Endothelial cell (in vitro differentiated cells): ENCODE measurements around the gene IBSP. TPM values are rescaled to one million over a fixed set of nuclear protein-coding genes. Genes with fewer than 3 reads are reported as not detected.

Experiments
- DNase-seq: peaks from one replicate; pipeline ENCODE4 v3.0.0; 2021; ENCODE audit warnings: low spot score
- H3K27ac Mint-ChIP-seq: one replicate; pipeline ENCODE4 v1.8.0; 2021; ENCODE audit warnings: mixed read lengths, inconsistent platforms; ENCODE audit not compliant: unreplicated experiment
- H3K27me3 Mint-ChIP-seq: one replicate; pipeline ENCODE4 v1.8.0; 2021; ENCODE audit warnings: mild to moderate bottlenecking, moderate library complexity, mixed read lengths, inconsistent platforms; ENCODE audit not compliant: unreplicated experiment
- H3K36me3 Mint-ChIP-seq: one replicate; pipeline ENCODE4 v1.8.0; 2021; ENCODE audit warnings: mild to moderate bottlenecking, low read depth, mixed read lengths, inconsistent platforms; ENCODE audit not compliant: unreplicated experiment
- H3K4me1 Mint-ChIP-seq: one replicate; pipeline ENCODE4 v1.8.0; 2021; ENCODE audit warnings: mild to moderate bottlenecking, mixed read lengths, inconsistent platforms; ENCODE audit not compliant: unreplicated experiment
- H3K4me3 Mint-ChIP-seq: one replicate; pipeline ENCODE4 v1.8.0; 2021; ENCODE audit warnings: mild to moderate bottlenecking, mixed read lengths, inconsistent platforms; ENCODE audit not compliant: unreplicated experiment
- H3K9me3 Mint-ChIP-seq: one replicate; pipeline ENCODE4 v1.8.0; 2021; ENCODE audit warnings: mixed read lengths, inconsistent platforms; ENCODE audit not compliant: unreplicated experiment
- CTCF ChIP-seq: fragments of 200-600 bp; sonication (generic); IDR thresholded peaks from one replicate; pipeline ENCODE4 v1.5.0; 2021; ENCODE audit warnings: antibody characterized with exemption; ENCODE audit not compliant: unreplicated experiment
- total RNA-seq: library from RNA; stranded (reverse); fragmentation: NEBNext Ultra II Directional; extraction: Animal tissue kit (Norgen Biotek cat#: 25700); gene quantifications from one replicate; pipeline ENCODE4 v1.2.1, GENCODE V29; 2021; ENCODE audit not compliant: unreplicated experiment

The IBSP gene
- total RNA-seq, 1 donor from 2014 or later, result not detected

GRCh38 chr4:87805971-87806370 is 6.6 kb downstream of the IBSP start:
- Mint-ChIP-seq H3K4me1 (no peaks in the 10 kb centered on the region), H3K4me3 (no peak overlapping the region), H3K27me3 (peaks cover 2% of the 10 kb centered on the region), H3K36me3 (no peaks in the 10 kb centered on the region), H3K9me3 (no peaks in the 10 kb centered on the region), H3K27ac (no peak overlapping the region)
- no peak for DNase-seq
- no peak for TF ChIP-seq CTCF

GRCh38 chr4:87806520-87806919 is 7.2 kb downstream of the IBSP start:
- Mint-ChIP-seq H3K36me3 (no peaks in the 10 kb centered on the region), H3K9me3 (no peaks in the 10 kb centered on the region), H3K4me1 (no peaks in the 10 kb centered on the region), H3K27ac (no peak overlapping the region), H3K27me3 (no peaks in the 10 kb centered on the region), H3K4me3 (no peak overlapping the region)
- no peak for DNase-seq
- TF ChIP-seq CTCF, result no peak

- H3K27me3 Mint-ChIP-seq, result no peaks in the 10 kb centered on the region
- no peak for DNase-seq
- H3K4me1 Mint-ChIP-seq, result no peaks in the 10 kb centered on the region
- TF ChIP-seq CTCF, result no peak
- no peak overlapping the region for H3K4me3 Mint-ChIP-seq
- no peaks in the 10 kb centered on the region for H3K9me3 Mint-ChIP-seq
- no peaks in the 10 kb centered on the region for H3K36me3 Mint-ChIP-seq
- no peak overlapping the region for H3K27ac Mint-ChIP-seq
Observed at GRCh38 chr4:87807402-87807801, 8.0 kb downstream of the IBSP start.

GRCh38 chr4:87811977-87812376 is 12.6 kb downstream of the IBSP start:
- Mint-ChIP-seq H3K36me3 (no peaks in the 10 kb centered on the region), H3K4me3 (no peak overlapping the region), H3K27ac (no peak overlapping the region), H3K27me3 (no peaks in the 10 kb centered on the region), H3K4me1 (no peaks in the 10 kb centered on the region), H3K9me3 (no peaks in the 10 kb centered on the region)
- no peak for DNase-seq
- TF ChIP-seq CTCF, result no peak

GRCh38 chr4:87819281-87819919 is 20.0 kb downstream of the IBSP start:
- Mint-ChIP-seq H3K36me3 (peaks cover 6% of the 10 kb centered on the region), H3K4me3 (no peak overlapping the region), H3K4me1 (no peaks in the 10 kb centered on the region), H3K27ac (no peak overlapping the region), H3K9me3 (no peaks in the 10 kb centered on the region), H3K27me3 (peaks cover 4% of the 10 kb centered on the region)
- no peak for DNase-seq
- TF ChIP-seq CTCF, result no peak
